Thyroid gland (tissue), 4 donors: ENCODE measurements around the gene ABTB2. TPM values are rescaled to one million over a fixed set of nuclear protein-coding genes. Genes with fewer than 3 reads are reported as not detected.
"Not testable (repeated sequence)": the region's sequence is repeated elsewhere in the genome, so short reads cannot be mapped to it uniquely, and the experiment has no call there.

Source experiments
- DNase-seq, 2 donors: peaks; one replicate each; pipeline ENCODE4 v3.0.0-alpha.2; 2019
- H3K27ac ChIP-seq, 3 donors: fragments of 200-600 bp; sonication (generic); 1 replicate in 2 of 3; 2 replicates in 1 of 3; pipeline ENCODE4 v1.5.1; 2016 to 2019; ENCODE audit warnings: mild to moderate bottlenecking in 1 of 3, moderate library complexity in 1 of 3
- H3K27me3 ChIP-seq: fragments of 200-600 bp; sonication (generic); one replicate; pipeline ENCODE4 v1.5.1; 2019
- H3K36me3 ChIP-seq, 2 donors: fragments of 200-600 bp; sonication (generic); one replicate each; pipeline ENCODE4 v1.5.1; 2016 to 2019
- H3K4me1 ChIP-seq, 2 donors: fragments of 200-600 bp; sonication (generic); one replicate each; pipeline ENCODE4 v1.5.1; 2017 to 2019
- H3K4me3 ChIP-seq, 3 donors: fragments of 200-600 bp; sonication (generic); replicated peaks in 1 of 3; 1 replicate in 2 of 3; 2 replicates in 1 of 3; pipeline ENCODE4 v1.5.1; 2016; ENCODE audit warnings: mild to moderate bottlenecking in 1 of 3
- H3K9me3 ChIP-seq: fragments of 200-600 bp; sonication (generic); one replicate; pipeline ENCODE4 v1.5.1; 2017
- POLR2A ChIP-seq, 2 donors: fragments of 450-650 bp; IDR thresholded peaks; one replicate each; pipeline ENCODE4 v1.6.1; 2017; ENCODE audit warnings: antibody characterized with exemption in 2 of 2, mild to moderate bottlenecking in 2 of 2, moderate library complexity in 1 of 2
- WGBS, 2 donors: methylation state at CpG; one replicate each; pipeline ENCODE4 v1.1.5; 2017; 5-methylcytosine and 5-hydroxymethylcytosine counted together
- intact Hi-C: fragments of 100-400 bp; cut with DNase I; formaldehyde crosslinking; loops from one replicate; pipeline ENCODE4 v1.15.1; 2023
- total RNA-seq, 4 donors: library from RNA; depleted of rRNA; stranded (reverse); fragments of >200 nt; gene quantifications; one replicate each; pipeline ENCODE4 v1.2.3, GENCODE V29; 2016
- TF ChIP-seq, protein P1 (sequence below), 6 experiments: fragments of 200-600 bp in 3 of 6; fragments of 450-650 bp in 3 of 6; sonication (generic) in 3 of 6; IDR thresholded peaks; one replicate each; pipeline ENCODE4 v1.5.1; 2016 to 2019; ENCODE audit warnings: antibody characterized with exemption in 6 of 6, mild to moderate bottlenecking in 2 of 6, inconsistent platforms in 1 of 6, moderate library complexity in 1 of 6

The ABTB2 gene
- total RNA-seq, 4 donors from 2014 or later, result 1.2 to 5.0 (median 3.3) TPM

DNA sequence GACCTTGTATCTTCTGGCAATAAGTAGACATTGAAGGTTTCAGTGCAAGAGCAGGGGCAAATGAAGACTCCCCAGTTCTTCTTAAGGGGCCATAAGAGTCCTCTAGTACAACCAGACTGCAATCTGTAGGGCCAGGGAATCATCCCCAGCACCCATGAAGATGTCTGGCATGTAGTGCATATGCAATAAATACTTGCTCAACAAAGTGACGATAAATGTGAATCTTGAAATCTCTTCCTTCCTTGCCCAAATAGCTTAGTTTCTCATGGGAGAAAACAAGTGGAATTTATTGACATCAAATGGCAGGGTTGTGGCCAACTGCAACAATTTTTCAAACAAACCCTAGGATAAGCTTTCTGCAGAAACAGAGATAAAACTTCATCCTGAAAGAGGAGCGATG lies 107.6 kb downstream of the ABTB2 start:
- WGBS, 2 donors, result 90 to 93% methylated on average over 2 of the region's 2 CpGs
- H3K36me3 ChIP-seq, result no peaks in the 10 kb centered on the region
- no peak overlapping the region for H3K27ac ChIP-seq
- no peaks in the 10 kb centered on the region for H3K9me3 ChIP-seq
- TF ChIP-seq, protein P1, sequence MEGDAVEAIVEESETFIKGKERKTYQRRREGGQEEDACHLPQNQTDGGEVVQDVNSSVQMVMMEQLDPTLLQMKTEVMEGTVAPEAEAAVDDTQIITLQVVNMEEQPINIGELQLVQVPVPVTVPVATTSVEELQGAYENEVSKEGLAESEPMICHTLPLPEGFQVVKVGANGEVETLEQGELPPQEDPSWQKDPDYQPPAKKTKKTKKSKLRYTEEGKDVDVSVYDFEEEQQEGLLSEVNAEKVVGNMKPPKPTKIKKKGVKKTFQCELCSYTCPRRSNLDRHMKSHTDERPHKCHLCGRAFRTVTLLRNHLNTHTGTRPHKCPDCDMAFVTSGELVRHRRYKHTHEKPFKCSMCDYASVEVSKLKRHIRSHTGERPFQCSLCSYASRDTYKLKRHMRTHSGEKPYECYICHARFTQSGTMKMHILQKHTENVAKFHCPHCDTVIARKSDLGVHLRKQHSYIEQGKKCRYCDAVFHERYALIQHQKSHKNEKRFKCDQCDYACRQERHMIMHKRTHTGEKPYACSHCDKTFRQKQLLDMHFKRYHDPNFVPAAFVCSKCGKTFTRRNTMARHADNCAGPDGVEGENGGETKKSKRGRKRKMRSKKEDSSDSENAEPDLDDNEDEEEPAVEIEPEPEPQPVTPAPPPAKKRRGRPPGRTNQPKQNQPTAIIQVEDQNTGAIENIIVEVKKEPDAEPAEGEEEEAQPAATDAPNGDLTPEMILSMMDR (IDR thresholded peaks at IDR 0.05), result no peak
- TF ChIP-seq POLR2A (IDR thresholded peaks at IDR 0.05), result no peak
- no peak overlapping the region for H3K4me3 ChIP-seq
- no peak for DNase-seq
- H3K4me1 ChIP-seq, result peaks cover 0 to 11% of the 10 kb centered on the region in 2 donors
- H3K27me3 ChIP-seq, result no peaks in the 10 kb centered on the region
- intact Hi-C loops, result no loop called here

DNA sequence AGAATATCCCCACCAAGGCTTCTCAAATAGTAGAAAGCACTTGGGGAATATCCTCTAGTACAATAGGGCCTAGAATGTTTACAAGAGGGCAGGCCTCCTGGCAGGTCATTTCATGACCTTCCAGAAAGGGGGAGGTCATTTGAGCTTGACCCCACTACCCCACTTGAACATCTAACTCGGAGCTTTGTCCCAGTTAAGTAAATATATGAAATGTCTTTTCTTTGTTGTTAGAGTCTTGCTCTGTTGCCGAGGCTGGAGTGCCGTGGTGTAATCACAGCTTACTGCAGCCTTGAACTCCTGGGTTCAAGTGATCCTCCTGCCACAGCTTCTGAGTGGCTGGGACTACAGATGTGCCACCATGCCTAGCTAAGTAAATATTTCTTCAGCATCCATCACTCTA lies 108.4 kb downstream of the ABTB2 start:
- H3K9me3 ChIP-seq, result no peaks in the 10 kb centered on the region
- no peaks in the 10 kb centered on the region for H3K36me3 ChIP-seq
- peaks cover 0 to 13% of the 10 kb centered on the region in 2 donors for H3K4me1 ChIP-seq
- DNase-seq, result no peak
- H3K27me3 ChIP-seq, result no peaks in the 10 kb centered on the region
- WGBS, 2 donors, result 67 to 75% methylated on average over 3 of the region's 3 CpGs
- no peak overlapping the region for H3K4me3 ChIP-seq
- TF ChIP-seq, protein P1 (IDR thresholded peaks at IDR 0.05), result no peak
- TF ChIP-seq POLR2A (IDR thresholded peaks at IDR 0.05), result no peak
- intact Hi-C loops, result no loop called here
- H3K27ac ChIP-seq, result no peak overlapping the region

DNA sequence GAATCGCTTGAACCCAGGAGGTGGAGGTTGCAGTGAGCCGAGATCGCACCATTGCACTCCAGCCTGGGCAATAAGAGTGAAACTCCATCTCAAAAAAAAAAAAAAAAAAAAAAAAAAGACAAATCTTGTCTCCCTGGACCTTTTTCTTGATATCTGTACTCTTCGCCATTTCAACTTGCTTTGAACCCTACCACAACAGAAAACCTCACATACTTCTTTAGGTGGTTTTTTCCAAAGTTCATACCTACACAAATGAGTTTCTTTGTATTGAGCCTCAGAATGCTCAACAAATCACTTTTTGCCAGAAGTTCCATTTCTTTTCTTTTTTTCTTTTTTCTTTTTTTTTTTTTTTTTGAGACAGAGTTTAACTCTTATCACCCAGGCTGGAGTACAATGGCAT lies 111.3 kb downstream of the ABTB2 start:
- DNase-seq, H3K27ac ChIP-seq, intact Hi-C loops, H3K9me3 ChIP-seq, H3K4me3 ChIP-seq, H3K27me3 ChIP-seq, H3K36me3 ChIP-seq: not testable (repeated sequence)
- 72 to 91% methylated on average over 4 of the region's 4 CpGs for WGBS, 2 donors
- H3K4me1 ChIP-seq, result peaks cover 0 to 31% of the 10 kb centered on the region in 2 donors

DNA sequence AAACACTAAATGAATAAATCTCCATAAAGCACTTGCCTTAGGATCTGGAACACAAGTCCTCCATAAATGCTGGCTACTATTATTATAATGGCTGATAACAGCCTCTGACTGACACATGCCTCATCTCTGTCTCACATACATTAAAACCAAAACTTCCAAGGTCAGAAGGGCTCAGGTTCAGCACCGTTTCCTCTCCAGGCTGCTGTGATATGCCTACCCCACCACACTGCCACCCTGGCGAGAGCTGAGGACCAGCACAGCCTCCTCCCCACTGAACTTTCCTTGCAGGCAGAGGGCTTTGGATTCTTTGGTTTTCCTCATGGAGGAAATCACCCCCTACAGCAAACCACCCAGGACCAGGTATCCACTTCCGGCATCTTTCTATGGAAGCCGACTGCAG lies 112.8 kb downstream of the ABTB2 start:
- Histone ChIP-seq H3K4me3 (no peak overlapping the region), H3K9me3 (no peaks in the 10 kb centered on the region), H3K4me1 (peaks cover 0 to 28% of the 10 kb centered on the region in 2 donors), H3K27me3 (no peaks in the 10 kb centered on the region), H3K27ac (no peak overlapping the region), H3K36me3 (no peaks in the 10 kb centered on the region)
- intact Hi-C loops, result no loop called here
- no peak for DNase-seq
- TF ChIP-seq POLR2A (IDR thresholded peaks at IDR 0.05), result no peak
- TF ChIP-seq, protein P1 (IDR thresholded peaks at IDR 0.05), result no peak
- 85 to 94% methylated on average over 4 of the region's 4 CpGs for WGBS, 2 donors

DNA sequence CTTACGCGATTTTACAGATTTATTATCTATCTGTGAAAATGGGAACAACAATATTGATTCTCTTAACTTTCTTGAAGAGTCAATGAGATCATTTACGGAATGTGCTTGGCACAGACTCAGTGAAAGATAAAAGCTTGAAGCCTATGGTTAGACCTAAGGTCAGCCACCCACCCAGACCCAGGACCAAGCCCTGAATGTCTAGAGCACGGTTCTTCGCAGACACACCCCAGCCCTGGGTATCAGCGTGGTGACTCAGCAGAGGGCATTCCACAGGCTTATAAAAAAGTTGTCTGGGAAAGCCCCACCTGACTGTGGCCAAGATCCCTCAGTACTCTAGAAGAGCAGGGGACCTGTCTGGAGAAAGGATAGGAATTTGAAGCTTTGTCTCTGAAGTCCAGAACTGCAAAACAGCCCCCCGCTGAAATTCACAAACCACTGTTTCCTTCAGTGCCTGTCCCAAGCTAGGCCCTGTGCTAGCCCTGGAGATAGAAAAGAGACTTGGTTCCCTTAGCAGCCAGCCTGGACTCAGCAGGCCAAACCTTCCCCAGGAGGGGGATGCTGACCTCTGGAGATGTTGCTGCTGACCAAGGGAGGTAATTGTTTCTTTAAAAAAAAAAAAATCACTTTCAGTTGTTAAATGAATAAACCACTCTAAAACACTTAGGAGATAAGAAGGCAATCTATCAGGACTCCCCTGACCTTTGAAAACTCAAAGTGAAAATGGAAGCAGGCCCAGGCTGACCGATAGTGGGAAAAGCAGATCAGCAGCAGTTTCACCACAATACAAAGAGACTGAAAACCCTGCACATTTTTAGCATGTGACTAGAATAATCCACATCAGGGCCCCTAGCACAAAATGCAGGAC lies 114.0 kb downstream of the ABTB2 start:
- TF ChIP-seq POLR2A (IDR thresholded peaks at IDR 0.05), result no peak
- TF ChIP-seq, protein P1 (IDR thresholded peaks at IDR 0.05), result no peak
- intact Hi-C loops, result no loop called here
- DNase-seq, result peak in 1 of 2 donors; percentile 45
- no peaks in the 10 kb centered on the region for H3K27me3 ChIP-seq
- H3K9me3 ChIP-seq, result no peaks in the 10 kb centered on the region
- H3K4me3 ChIP-seq, result no peak overlapping the region
- H3K36me3 ChIP-seq, result no peaks in the 10 kb centered on the region
- 71 to 82% methylated on average over 8 of the region's 8 CpGs for WGBS, 2 donors
- H3K4me1 ChIP-seq, result peaks cover 0 to 28% of the 10 kb centered on the region in 2 donors
- no peak overlapping the region for H3K27ac ChIP-seq
